ACC112 (cell line): ENCODE data around the gene GHITM.
A peak's percentile ranks its signal among the peaks of the same experiment; 100 is the strongest.

ENCODE experiments used
- H2AFZ ChIP-seq: fragments of 200-600 bp; sonication (generic); one replicate; pipeline ENCODE4 v1.6.0; 2017; ENCODE audit warnings: antibody characterized with exemption, low read length; ENCODE audit not compliant: unreplicated experiment
- H3K27ac ChIP-seq: fragments of 200-600 bp; sonication (generic); 2 replicates; pipeline ENCODE4 v1.5.1; 2014; ENCODE audit warnings: low read depth, mild to moderate bottlenecking, antibody characterized with exemption, low read length, moderate library complexity
- H3K27me3 ChIP-seq: fragments of 200-600 bp; sonication (generic); 2 replicates; pipeline ENCODE4 v1.6.1; 2014; ENCODE audit warnings: mild to moderate bottlenecking, antibody characterized with exemption, low read length, moderate library complexity, mixed read lengths; ENCODE audit not compliant: insufficient read depth
- H3K36me3 ChIP-seq: fragments of 200-600 bp; sonication (generic); 2 replicates; pipeline ENCODE4 v1.6.1; 2016; ENCODE audit warnings: mild to moderate bottlenecking, antibody characterized with exemption, low read length, moderate library complexity, mixed read lengths; ENCODE audit not compliant: insufficient read depth
- H3K4me1 ChIP-seq: fragments of 200-600 bp; sonication (generic); one replicate; pipeline ENCODE4 v1.6.1; 2016; ENCODE audit warnings: low read length, mixed read lengths; ENCODE audit not compliant: insufficient read depth, unreplicated experiment, control insufficient read depth
- H3K4me3 ChIP-seq: fragments of 200-600 bp; sonication (generic); 2 replicates; pipeline ENCODE4 v1.5.1; 2014; ENCODE audit warnings: mild to moderate bottlenecking, low read depth, low read length
- H3K79me2 ChIP-seq: fragments of 200-600 bp; sonication (generic); one replicate; pipeline ENCODE4 v1.6.0; 2016; ENCODE audit warnings: low read length; ENCODE audit not compliant: control insufficient read depth, unreplicated experiment, insufficient read depth

The GHITM gene

GRCh38 chr10:84191106-84191505 is 51.8 kb downstream of the GHITM start:
- H3K79me2 ChIP-seq: no peaks in the 10 kb centered on the region
- H3K4me3 ChIP-seq: no peak overlapping the region
- no peak overlapping the region for H3K27ac ChIP-seq
- no peaks in the 10 kb centered on the region for H3K4me1 ChIP-seq
- H2AFZ ChIP-seq: no peak overlapping the region
- no peaks in the 10 kb centered on the region for H3K36me3 ChIP-seq
- H3K27me3 ChIP-seq: peaks cover 74% of the 10 kb centered on the region

- Histone ChIP-seq H3K4me1 (no peaks in the 10 kb centered on the region), H3K27me3 (peaks cover 88% of the 10 kb centered on the region), H3K36me3 (no peaks in the 10 kb centered on the region), H3K79me2 (no peaks in the 10 kb centered on the region), H3K27ac (no peak overlapping the region), H3K4me3 (no peak overlapping the region), H2AFZ (no peak overlapping the region)
Observed at GRCh38 chr10:84193327-84193726, 54.0 kb downstream of the GHITM start.

- Histone ChIP-seq H3K27ac (no peak overlapping the region), H3K79me2 (no peaks in the 10 kb centered on the region), H3K27me3 (peaks cover 88% of the 10 kb centered on the region), H3K4me1 (no peaks in the 10 kb centered on the region), H3K4me3 (peak overlapping the region; percentile 62), H3K36me3 (no peaks in the 10 kb centered on the region), H2AFZ (no peak overlapping the region)
Observed at GRCh38 chr10:84193846-84194423, 54.6 kb downstream of the GHITM start.

- Histone ChIP-seq H3K27me3 (peaks cover 89% of the 10 kb centered on the region), H3K4me1 (no peaks in the 10 kb centered on the region), H3K4me3 (peak within 1 kb of the TSS; percentile 62), H2AFZ (no peak within 1 kb of the TSS), H3K27ac (no peak within 1 kb of the TSS), H3K36me3 (no peaks in the 10 kb centered on the region), H3K79me2 (no peaks in the 10 kb centered on the region)
Observed at GRCh38 chr10:84194424-84195043, 55.2 kb downstream of the GHITM start, which contains the start of gene CDHR1. Gene CDHR1, plus strand, starts transcription at chr10:84194537. Its CDS starts 224 bp downstream, at chr10:84194761.

- H3K4me3 ChIP-seq: no peak overlapping the region
Observed at GRCh38 chr10:84195044-84195830, 55.9 kb downstream of the GHITM start.

GRCh38 chr10:84196083-84196482 is 56.8 kb downstream of the GHITM start:
- Histone ChIP-seq H3K27me3 (peaks cover 94% of the 10 kb centered on the region), H3K36me3 (no peaks in the 10 kb centered on the region), H3K4me3 (no peak overlapping the region), H2AFZ (no peak overlapping the region), H3K27ac (no peak overlapping the region), H3K79me2 (no peaks in the 10 kb centered on the region), H3K4me1 (no peaks in the 10 kb centered on the region)

More at GRCh38 chr10:84195044-84195830, 55.9 kb downstream of the GHITM start:
- Histone ChIP-seq H3K79me2 (no peaks in the 10 kb centered on the region), H2AFZ (no peak overlapping the region), H3K27me3 (peaks cover 91% of the 10 kb centered on the region), H3K36me3 (no peaks in the 10 kb centered on the region), H3K4me1 (no peaks in the 10 kb centered on the region), H3K27ac (no peak overlapping the region)

- Histone ChIP-seq H3K27me3 (peaks cover 91% of the 10 kb centered on the region), H3K79me2 (no peaks in the 10 kb centered on the region), H2AFZ (no peak overlapping the region), H3K4me3 (no peak overlapping the region), H3K36me3 (no peaks in the 10 kb centered on the region), H3K27ac (no peak overlapping the region), H3K4me1 (no peaks in the 10 kb centered on the region)
Observed at GRCh38 chr10:84196941-84197340, 57.6 kb downstream of the GHITM start.

- peaks cover 84% of the 10 kb centered on the region for H3K27me3 ChIP-seq
- H3K79me2 ChIP-seq: no peaks in the 10 kb centered on the region
- no peak overlapping the region for H3K27ac ChIP-seq
- H3K4me3 ChIP-seq: no peak overlapping the region
- no peaks in the 10 kb centered on the region for H3K36me3 ChIP-seq
- no peak overlapping the region for H2AFZ ChIP-seq
- H3K4me1 ChIP-seq: no peaks in the 10 kb centered on the region
Observed at GRCh38 chr10:84197643-84198042, 58.3 kb downstream of the GHITM start.

GRCh38 chr10:84198206-84198915 is 59.1 kb downstream of the GHITM start:
- H3K36me3 ChIP-seq: no peaks in the 10 kb centered on the region
- H3K4me3 ChIP-seq: no peak overlapping the region
- no peaks in the 10 kb centered on the region for H3K79me2 ChIP-seq
- peaks cover 77% of the 10 kb centered on the region for H3K27me3 ChIP-seq
- H3K4me1 ChIP-seq: no peaks in the 10 kb centered on the region
- H2AFZ ChIP-seq: no peak overlapping the region
- H3K27ac ChIP-seq: no peak overlapping the region

GRCh38 chr10:84200537-84201243 is 61.4 kb downstream of the GHITM start:
- no peaks in the 10 kb centered on the region for H3K36me3 ChIP-seq
- no peak overlapping the region for H2AFZ ChIP-seq
- no peak overlapping the region for H3K27ac ChIP-seq
- peaks cover 54% of the 10 kb centered on the region for H3K27me3 ChIP-seq
- no peak overlapping the region for H3K4me3 ChIP-seq
- no peaks in the 10 kb centered on the region for H3K79me2 ChIP-seq
- no peaks in the 10 kb centered on the region for H3K4me1 ChIP-seq
